ENCODE measurements around the gene OGA.

Gene OGA

DNA sequence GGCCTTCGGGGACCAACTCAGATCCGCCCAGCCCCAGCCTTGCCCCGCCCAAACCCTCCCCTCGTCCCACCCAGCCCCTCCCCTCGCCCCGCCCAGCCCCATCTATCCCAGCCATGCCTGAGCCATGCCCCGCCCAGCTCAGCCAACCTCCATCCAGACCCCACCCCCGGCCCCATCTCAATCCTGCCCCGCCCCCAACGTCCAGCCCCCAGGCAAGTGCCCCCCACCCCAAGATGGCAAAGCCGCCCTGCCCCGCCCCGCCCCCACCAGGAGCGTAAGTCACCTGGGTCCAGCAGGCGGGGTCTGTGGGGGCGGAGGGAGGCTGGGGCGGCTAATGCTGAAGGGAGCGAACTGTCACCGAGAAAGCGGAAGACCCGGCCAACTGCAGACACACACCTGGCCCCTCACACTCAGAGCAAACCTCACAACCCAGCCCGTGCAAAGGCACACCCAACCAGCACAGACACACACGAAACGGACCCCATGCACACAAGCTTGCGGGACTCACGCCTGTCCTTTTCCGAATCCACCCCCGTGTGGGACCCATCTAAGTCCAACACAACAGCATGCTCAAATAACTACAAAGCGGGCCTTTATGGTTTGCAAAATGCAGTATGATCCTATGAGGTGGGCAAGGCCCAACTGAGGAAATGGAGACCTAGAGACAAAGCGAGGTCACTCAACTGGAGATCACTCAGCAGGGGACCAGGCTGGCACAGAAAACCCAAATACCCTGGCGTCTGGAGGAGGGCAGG, 11.5 kb upstream of the OGA start:
- H3K4me3 Mint-ChIP-seq = peak overlapping the region; percentile 81
- no peaks in the 10 kb centered on the region for H3K36me3 Mint-ChIP-seq
- DNase-seq (ENCODE audit: low spot score in 2 of 2) = peak; percentile 75 to 84
- peak; percentile 55 for ATAC-seq (ENCODE audit: low read depth)
- peaks cover 36% of the 10 kb centered on the region for H3K4me1 Mint-ChIP-seq
- H3K27ac Mint-ChIP-seq = peak overlapping the region; percentile 96
- H3K27me3 Mint-ChIP-seq = no peaks in the 10 kb centered on the region
- no peaks in the 10 kb centered on the region for H3K9me3 Mint-ChIP-seq

DNA sequence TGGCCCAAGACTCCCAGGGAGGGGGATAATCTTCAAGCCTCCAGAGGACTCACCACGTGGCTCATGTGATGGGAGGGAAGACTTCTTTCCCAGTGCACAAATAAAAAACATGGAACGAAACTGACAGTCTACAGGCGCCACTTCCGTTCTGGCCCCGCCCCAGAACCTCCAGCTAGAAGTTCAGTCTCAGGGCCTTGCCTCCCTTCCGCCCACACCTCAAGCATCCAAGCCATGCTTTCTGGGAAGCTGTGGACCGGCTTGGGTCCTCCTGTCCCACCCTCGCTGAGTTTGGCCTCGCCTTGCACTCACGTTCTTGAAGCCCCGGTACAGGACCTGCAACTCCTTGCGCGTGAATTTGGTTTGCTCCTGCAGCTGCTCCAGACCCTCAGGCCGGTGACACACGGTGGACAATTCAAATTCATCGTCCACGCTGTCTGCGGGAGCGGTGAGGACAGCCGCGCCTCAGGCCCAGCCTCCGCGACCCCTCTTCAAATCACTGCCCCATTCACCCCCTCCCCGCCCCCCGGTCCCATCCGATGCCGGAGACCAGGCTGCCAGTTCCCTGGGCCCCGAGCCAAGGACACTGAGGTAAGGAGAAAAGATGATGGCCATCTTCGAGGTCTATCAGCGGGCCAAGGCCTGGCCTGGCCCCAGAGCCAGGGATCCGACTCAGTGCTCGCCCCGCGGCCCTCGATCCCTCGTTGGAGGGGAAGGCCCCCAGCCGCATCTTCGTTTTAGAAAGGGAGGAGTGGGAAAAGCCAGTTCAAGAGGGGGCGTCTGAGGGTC, 10.7 kb upstream of the OGA start:
- DNase-seq (ENCODE audit: low spot score in 2 of 2) (no peak), ATAC-seq (ENCODE audit: low read depth) (no peak)
- Mint-ChIP-seq H3K4me3 (peak overlapping the region; percentile 4), H3K27me3 (no peaks in the 10 kb centered on the region), H3K27ac (no peak overlapping the region), H3K4me1 (peaks cover 31% of the 10 kb centered on the region), H3K36me3 (no peaks in the 10 kb centered on the region), H3K9me3 (no peaks in the 10 kb centered on the region)

DNA sequence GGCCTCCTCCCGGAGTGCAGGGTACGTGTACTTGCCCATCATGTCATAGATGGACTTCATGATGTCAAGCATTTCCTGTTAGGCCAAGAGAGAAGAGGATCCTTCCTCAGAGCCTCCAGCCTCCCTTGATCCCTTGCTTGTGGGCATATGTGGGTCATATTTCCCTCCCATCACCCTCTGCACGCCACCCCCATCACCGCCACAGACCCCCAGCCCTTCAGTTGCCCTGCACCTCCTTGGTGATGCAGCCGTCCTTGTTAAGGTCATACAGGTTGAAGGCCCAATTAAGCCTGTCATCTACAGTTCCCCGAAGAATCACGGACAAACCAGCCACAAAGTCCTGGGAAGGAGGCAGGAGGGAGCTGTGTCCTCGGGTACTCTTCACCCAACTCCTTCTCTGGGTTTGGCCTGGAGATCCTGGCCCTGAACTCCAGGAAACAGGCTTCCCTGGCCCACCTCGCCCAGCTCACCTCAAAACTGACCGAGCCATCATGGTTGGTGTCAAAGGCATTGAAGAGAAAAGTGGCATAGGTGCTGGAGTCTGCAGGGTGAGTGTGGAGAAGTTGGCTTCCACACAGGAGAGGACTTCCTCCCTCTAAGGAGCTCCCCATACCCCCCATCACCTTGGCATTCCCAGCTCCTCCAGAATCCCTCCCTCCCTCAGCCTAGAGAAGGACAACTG, 9.8 kb upstream of the OGA start:
- Mint-ChIP-seq H3K4me1 (peaks cover 24% of the 10 kb centered on the region), H3K9me3 (no peaks in the 10 kb centered on the region), H3K27ac (no peak overlapping the region), H3K4me3 (no peak overlapping the region), H3K27me3 (no peaks in the 10 kb centered on the region), H3K36me3 (no peaks in the 10 kb centered on the region)
- ATAC-seq (ENCODE audit: low read depth) = no peak
- no peak for DNase-seq (ENCODE audit: low spot score in 2 of 2)

DNA sequence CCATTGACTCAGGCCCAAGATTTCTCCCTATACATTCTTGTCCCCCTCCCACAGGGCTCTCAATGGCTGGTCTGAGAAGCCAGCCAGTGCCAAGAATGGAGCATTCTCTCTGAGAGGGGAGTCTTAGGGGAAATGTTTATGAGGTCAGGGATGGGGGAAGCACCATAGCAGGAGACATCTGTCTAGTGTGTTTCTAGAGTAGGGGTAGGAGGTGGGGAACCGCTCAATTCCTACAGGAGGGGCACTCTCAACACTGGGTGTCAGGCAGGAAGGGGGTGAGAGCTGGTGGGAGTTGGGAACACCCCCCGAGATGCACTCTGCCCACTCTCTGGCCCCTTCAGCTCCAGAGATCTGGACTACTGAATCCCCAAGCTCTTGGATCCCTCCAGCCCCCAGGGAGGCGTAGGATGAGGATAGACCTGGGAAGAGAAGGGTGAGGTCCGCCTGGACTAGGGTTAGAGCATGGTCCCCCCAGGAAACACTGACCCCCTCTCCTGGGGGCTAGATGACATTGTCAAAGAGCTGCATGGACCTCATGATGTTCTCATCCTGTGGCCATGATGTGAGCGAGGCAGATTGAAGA, 8.7 kb upstream of the OGA start:
- Mint-ChIP-seq H3K27ac (no peak overlapping the region), H3K9me3 (no peaks in the 10 kb centered on the region), H3K27me3 (no peaks in the 10 kb centered on the region), H3K4me3 (no peak overlapping the region), H3K4me1 (peaks cover 20% of the 10 kb centered on the region), H3K36me3 (peaks cover 3% of the 10 kb centered on the region)
- DNase-seq (ENCODE audit: low spot score in 2 of 2) = no peak
- ATAC-seq (ENCODE audit: low read depth) = no peak

DNA sequence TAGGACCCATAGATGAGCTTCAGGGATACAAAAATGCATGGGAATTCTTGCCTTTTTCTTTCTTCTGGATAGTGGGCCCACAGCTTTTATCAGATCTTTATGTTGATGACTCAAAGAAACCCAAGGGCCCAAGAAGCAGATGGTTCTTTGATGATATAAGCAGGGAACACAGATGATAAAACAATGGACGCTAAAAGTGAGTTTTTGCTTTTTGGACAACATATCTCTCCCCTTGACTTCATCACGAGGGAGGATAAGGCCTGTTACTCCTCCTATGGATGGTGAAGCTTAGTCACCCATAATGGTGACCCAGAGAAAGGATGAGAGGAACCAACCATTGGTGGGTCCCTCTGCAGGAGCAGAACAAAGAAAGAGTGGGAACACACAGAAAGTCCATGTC, 6.5 kb upstream of the OGA start:
- H3K36me3 Mint-ChIP-seq = peaks cover 5% of the 10 kb centered on the region
- peaks cover 7% of the 10 kb centered on the region for H3K4me1 Mint-ChIP-seq
- no peak overlapping the region for H3K27ac Mint-ChIP-seq
- no peaks in the 10 kb centered on the region for H3K27me3 Mint-ChIP-seq
- H3K9me3 Mint-ChIP-seq = no peaks in the 10 kb centered on the region
- H3K4me3 Mint-ChIP-seq = no peak overlapping the region
- DNase-seq (ENCODE audit: low spot score in 2 of 2) (no peak), ATAC-seq (ENCODE audit: low read depth) (no peak)

DNA sequence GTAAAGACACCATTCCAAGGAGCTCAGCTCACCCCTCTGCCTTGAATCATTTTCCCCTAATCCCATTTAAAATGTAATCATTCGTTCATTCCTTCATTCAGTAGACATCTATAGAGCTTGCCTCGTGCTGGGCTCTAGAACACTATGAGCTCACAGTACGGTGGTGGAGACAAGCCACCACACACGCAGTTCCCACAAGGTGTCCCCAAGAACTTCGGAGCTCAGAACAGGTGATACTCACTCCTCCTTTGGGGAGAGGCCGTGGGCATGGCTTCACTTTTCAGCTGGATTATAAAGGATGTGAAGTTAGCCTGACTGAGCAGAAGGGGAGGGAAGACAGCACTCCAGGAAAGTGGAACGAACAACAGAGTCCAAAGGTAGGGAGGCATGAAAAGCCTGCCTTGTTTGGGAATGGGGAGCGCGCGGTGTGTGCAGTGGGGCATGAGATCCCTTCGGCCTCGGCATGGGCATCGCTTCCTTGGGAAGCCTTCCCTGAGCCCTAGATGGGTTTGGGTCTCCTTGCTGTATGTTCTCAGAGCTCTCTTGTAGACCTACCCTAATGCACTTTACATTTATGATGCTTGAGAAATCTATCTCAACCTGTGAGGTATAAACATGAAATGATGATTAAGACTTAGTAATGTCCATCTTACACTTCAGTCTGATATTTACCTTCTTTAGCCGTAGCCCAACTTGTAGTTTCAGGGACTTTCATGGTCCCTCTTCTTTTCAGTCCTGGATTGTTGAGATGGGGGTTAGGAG, 809 bp upstream of the OGA start:
- Mint-ChIP-seq H3K4me1 (peaks cover 27% of the 10 kb centered on the region), H3K27me3 (no peaks in the 10 kb centered on the region), H3K27ac (peak overlapping the region; percentile 95), H3K36me3 (peaks cover 9% of the 10 kb centered on the region), H3K9me3 (no peaks in the 10 kb centered on the region), H3K4me3 (peak overlapping the region; percentile 95)
- ATAC-seq (ENCODE audit: low read depth) (peak; percentile 6), DNase-seq (ENCODE audit: low spot score in 2 of 2) (no peak)

DNA sequence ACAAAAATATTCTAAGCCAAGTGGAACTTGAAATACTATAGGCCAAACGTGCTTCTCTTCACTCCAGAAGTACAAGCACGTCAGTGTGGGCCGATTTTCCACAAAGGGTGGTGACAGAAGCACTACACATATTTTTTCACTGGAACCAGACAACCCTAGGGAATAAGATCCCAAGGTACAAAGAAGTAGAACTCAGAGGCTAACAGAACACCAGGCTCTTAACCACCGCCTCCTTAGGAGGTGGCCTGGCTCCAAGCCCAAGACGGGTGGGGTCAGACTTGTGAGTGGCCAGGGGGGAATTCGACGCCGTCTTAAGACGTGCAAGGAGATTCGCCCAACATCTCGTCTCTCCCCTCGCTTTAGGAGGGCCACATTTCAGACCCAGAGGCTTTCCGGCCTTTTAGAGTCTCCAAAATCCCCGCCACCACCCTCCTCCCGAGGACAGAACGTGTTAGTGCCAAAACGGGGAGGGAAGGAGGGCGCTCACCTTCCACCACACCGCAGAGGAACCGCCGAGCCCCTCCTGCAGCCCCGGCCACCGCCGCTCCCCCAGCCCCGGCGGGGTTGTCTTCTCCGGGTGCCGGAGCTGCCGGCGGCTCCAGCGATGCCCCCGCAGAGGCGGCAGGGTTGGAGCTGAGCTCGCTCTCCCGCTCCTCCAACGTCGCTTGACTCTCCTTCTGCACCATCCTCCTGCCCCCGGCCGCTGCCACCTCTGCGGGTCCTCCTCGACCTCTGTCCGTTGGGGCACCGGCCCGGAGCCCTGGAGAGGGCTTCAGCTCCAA, 716 bp downstream of the OGA start:
- H3K4me3 Mint-ChIP-seq = peak overlapping the region; percentile 95
- H3K4me1 Mint-ChIP-seq = peaks cover 31% of the 10 kb centered on the region
- H3K27me3 Mint-ChIP-seq = no peaks in the 10 kb centered on the region
- peak overlapping the region; percentile 95 for H3K27ac Mint-ChIP-seq
- DNase-seq (ENCODE audit: low spot score in 2 of 2) (no peak), ATAC-seq (ENCODE audit: low read depth) (peak; percentile 0)
- H3K9me3 Mint-ChIP-seq = no peaks in the 10 kb centered on the region
- H3K36me3 Mint-ChIP-seq = peaks cover 9% of the 10 kb centered on the region

DNA sequence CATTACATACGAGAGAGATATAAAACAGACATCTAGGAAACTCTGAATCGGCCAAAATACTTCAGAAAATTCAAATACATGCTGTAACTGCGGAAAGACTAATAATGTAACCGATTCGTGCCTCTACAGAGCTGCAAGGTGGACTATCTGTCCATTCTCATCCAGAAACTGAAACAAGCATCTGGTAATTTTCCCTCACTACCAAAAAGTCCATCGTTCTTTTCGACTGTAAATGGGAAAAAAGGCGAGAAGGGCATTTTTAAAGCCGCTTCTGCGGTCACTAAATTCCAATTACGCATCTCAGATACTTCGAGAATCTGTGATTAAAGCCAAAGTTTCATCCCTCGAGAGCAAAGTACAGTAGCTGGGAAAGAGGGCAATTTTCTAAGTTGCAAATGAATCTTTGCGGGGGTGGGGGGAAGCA, 1.3 kb downstream of the OGA start:
- H3K36me3 Mint-ChIP-seq = peaks cover 9% of the 10 kb centered on the region
- ATAC-seq (ENCODE audit: low read depth) (no peak), DNase-seq (ENCODE audit: low spot score in 2 of 2) (no peak)
- no peaks in the 10 kb centered on the region for H3K9me3 Mint-ChIP-seq
- peaks cover 31% of the 10 kb centered on the region for H3K4me1 Mint-ChIP-seq
- H3K4me3 Mint-ChIP-seq = peak overlapping the region; percentile 95
- H3K27ac Mint-ChIP-seq = peak overlapping the region; percentile 95
- H3K27me3 Mint-ChIP-seq = no peaks in the 10 kb centered on the region

DNA sequence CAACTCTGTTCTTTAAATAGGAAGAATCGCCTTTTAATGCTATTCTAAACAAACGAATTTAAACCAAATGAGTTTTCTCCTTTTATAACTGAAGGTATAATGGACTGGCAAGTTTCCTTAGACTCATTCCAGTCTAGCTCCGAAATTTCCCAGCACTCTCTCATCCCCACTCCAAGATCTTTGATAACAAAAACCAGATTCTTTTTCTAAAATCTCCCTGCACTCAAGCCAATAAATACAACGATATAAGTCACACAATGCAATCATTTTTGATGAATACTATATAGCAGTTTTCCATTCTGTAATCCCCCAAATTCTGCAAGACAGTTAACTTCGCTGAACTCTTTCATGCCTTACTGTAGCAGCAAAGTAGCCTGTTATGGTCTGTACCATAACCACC, 1.9 kb downstream of the OGA start:
- H3K36me3 Mint-ChIP-seq = peaks cover 6% of the 10 kb centered on the region
- ATAC-seq (ENCODE audit: low read depth) (no peak), DNase-seq (ENCODE audit: low spot score in 2 of 2) (no peak)
- peak overlapping the region; percentile 95 for H3K4me3 Mint-ChIP-seq
- no peaks in the 10 kb centered on the region for H3K27me3 Mint-ChIP-seq
- peak overlapping the region; percentile 95 for H3K27ac Mint-ChIP-seq
- peaks cover 27% of the 10 kb centered on the region for H3K4me1 Mint-ChIP-seq
- no peaks in the 10 kb centered on the region for H3K9me3 Mint-ChIP-seq

DNA sequence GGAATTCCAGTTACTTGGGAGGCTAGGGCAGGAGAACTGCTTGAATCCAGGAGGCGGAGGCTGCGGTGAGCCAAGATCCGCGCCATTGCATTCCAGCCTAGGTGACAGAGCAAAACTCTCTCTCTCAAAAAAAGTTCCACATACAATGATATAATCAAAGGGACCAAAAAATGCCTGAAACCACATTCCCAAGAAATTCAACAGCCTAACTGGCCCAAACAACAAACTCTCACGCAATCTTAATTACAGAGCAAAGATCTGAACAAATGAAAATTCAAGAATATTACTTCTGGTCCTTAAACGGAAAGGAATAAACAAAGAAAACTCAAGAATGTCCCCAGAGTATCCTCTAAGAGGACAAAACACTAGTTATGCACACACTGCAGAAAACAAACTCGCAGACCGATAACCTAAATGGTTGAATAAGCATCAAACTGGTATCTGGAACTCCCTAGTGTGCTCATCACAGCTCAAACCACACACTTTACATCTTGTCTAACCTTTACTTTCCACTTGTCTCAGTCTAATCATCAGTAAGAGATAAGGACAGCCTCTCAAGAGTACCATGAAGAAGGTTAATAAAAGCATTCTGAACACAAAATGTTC, 3.7 kb downstream of the OGA start:
- H3K27me3 Mint-ChIP-seq = no peaks in the 10 kb centered on the region
- H3K36me3 Mint-ChIP-seq = peaks cover 11% of the 10 kb centered on the region
- peak overlapping the region; percentile 95 for H3K27ac Mint-ChIP-seq
- peak overlapping the region; percentile 95 for H3K4me3 Mint-ChIP-seq
- peaks cover 28% of the 10 kb centered on the region for H3K4me1 Mint-ChIP-seq
- peak; percentile 30 for ATAC-seq (ENCODE audit: low read depth)
- DNase-seq (ENCODE audit: low spot score in 2 of 2) = no peak
- no peaks in the 10 kb centered on the region for H3K9me3 Mint-ChIP-seq

DNA sequence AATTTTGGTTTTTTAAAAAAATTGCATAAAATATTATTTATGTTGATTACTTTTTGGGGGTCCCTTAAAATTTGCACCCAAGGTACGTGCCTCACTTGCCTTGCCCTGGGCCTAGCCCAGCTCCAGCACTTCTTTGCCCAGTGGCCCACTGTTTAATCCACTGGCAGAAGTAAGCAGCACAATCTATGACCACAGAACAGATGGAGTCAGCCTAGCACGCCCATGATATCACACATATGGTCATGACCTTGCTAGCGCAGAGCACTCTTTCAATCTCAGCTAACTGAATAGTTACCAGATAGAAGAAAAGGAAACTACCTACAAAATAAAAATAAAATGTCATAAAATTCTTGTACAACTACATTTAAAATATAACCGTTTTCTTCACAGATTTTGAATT, 5.6 kb downstream of the OGA start:
- Mint-ChIP-seq H3K36me3 (peaks cover 10% of the 10 kb centered on the region), H3K4me1 (peaks cover 21% of the 10 kb centered on the region), H3K27ac (peak overlapping the region; percentile 55)

DNA sequence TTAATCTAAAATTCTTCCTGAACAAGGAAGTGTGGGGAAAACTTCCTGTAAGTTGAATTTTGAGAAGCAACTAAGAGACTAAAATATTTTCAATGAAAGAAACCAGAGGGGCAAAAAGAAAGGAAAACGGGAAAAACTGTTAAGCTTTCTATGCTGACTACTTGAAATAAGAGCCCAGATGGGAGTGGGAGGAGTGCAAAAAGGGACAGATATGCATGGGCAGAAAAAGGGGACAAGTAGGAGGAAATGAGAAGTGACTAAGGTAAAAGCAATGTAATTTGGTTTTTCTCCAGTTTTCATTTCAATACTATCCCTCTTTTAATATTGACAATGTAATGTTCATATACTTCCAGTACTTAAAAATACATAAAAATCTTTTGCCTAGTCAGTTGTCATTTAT, 11.1 kb downstream of the OGA start:
- H3K27me3 Mint-ChIP-seq = no peaks in the 10 kb centered on the region
- ATAC-seq (ENCODE audit: low read depth) (no peak), DNase-seq (ENCODE audit: low spot score in 2 of 2) (no peak)
- no peak overlapping the region for H3K27ac Mint-ChIP-seq
- H3K4me3 Mint-ChIP-seq = no peak overlapping the region
- H3K9me3 Mint-ChIP-seq = no peaks in the 10 kb centered on the region
- H3K4me1 Mint-ChIP-seq = peaks cover 5% of the 10 kb centered on the region
- H3K36me3 Mint-ChIP-seq = peaks cover 16% of the 10 kb centered on the region

More for the DNA sequence above, 5.6 kb downstream of the OGA start:
- ATAC-seq (ENCODE audit: low read depth) (no peak), DNase-seq (ENCODE audit: low spot score in 2 of 2) (no peak)
- Mint-ChIP-seq H3K9me3 (no peaks in the 10 kb centered on the region), H3K4me3 (no peak overlapping the region), H3K27me3 (no peaks in the 10 kb centered on the region)

Measured in memory B cell (primary cell).